NCI-H748 (cell line): ENCODE data around the gene UTP25.

Experiments
- DNase-seq: peaks from one replicate; lab custom pipeline; 2025; ENCODE audit not compliant: unreplicated experiment; lab: John Stamatoyannopoulos, UW

The UTP25 gene

DNA sequence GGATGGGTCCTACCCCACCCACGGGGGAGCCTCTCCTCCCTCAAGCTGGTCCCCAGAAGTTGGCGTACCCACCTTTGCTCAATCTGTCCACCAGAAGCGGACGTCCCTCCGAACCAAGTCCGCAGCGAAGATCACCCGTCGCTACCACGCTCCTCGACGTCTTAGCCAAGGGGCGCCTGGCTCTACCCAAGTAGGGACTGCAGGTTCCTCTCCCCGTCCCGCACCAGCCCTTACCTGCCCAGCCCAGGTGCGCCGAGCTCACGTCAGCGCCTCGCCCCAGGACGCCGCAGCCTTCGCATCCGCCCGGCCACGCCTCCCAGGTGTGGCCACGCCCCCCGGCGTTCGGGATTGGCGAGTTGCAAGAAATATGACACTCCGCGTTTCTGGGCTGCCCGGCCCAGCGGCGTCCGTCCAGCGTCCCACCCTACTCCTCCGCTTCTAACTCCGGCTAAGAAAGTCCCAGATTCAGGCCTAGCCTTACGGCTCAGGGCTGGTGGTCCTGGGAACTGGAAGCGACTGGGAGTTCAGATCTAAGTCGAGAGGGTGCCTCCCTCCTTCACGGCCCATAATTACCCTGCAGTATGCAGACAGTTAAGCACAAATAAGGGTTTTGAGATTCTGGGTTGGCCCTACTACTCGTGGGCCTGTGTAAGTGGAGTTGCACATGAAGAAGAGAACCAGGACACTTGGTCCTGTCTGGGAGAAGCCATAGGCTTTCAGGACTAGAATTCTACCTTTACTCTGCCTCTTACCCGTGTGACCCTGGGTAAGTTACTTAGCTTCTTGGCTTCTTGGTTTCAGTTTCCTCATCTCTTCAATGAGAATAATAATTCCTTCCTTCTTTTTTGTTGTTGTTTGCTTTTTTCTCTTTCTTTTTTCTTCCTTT lies 21.7 kb upstream of the UTP25 start, which contains the start of gene IRF6:
IRF6 (minus strand) TSS at position 268 of the 886 bp plus-strand sequence. CDS start 4,729 bp downstream, outside the sequence.
- DNase-seq, result peak; percentile 94

DNA sequence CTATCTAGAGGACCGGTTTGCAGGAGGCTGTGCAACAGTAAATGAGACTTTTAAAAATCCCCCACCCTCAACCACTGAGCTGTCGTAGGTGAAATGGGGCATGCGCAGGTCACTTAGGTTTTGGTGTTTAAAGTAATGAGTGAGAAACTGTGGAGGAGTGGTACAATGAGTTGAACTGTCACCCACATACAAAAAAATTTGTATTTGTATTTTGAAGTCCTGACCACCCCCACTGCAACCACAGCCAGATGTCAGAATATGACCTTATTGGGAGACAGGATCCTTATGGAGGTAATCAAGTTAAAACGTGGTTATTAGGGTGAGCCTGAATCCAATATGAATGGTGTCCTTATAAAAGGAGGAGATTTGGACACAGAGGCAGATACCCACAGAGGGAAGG lies 20.3 kb upstream of the UTP25 start:
- no peak for DNase-seq

DNA sequence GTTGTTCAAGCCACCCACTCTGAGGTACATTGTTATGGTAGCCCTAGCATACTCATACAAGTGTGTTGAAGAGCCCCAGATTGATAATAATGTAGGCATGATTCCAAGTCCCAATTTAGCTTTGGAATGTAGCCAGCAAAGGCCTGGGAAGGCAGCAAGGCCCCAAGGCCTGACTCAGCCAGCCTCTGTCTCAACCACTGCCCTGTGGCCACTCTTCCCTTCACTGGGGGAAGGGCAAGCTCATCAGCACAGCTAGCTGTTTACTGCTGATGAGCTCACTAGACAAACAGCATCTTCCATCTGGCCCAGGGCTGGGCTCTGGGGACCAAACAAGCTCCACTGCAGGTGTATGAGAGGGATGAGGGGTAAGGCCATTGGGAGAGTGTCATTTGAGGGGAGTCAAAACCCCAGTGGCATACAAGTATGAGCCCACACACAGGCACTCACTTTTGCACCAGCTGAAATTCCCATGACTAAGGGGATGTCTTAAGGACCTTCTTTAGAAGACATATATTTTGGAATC lies 19.7 kb upstream of the UTP25 start:
- DNase-seq, result peak; percentile 50

DNA sequence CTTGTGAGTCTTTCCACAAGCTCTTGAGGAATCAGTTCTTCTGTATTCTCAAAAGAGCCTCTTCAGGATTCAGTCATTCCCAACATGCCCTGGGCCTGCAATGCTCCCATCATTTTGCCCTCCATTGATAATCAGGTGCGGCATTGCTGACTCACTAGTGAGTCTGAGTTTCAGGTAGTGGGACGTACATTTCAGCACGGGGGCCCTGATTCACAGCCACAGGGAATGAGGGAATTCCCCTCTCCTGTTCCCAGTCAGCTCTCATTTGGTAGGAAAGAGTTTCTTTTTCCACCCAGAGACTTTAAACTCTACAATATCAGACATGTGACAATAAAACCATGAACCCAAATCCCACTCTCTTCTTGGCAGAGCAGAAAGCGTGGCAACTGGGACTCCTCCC lies 18.2 kb upstream of the UTP25 start:
- DNase-seq, result no peak

DNA sequence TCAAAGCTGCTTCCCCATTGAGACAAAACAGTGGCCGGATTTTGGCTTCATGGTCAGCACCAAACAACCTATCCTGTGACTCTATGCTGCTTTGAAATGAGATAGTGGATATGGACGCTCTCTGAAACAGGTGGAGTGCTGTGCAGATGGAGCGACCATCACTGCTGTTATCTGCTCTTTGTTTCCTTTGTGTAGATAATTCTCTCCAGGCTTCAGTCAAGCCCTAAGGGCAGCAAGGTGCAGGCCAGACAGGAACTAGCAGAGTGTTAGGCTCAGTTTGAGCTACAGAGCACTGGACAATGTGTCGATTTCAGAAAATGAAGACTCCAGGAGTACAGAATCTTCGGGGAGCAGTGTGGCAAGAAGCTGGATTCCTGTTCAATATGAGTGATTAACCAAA lies 17.0 kb upstream of the UTP25 start:
- no peak for DNase-seq

DNA sequence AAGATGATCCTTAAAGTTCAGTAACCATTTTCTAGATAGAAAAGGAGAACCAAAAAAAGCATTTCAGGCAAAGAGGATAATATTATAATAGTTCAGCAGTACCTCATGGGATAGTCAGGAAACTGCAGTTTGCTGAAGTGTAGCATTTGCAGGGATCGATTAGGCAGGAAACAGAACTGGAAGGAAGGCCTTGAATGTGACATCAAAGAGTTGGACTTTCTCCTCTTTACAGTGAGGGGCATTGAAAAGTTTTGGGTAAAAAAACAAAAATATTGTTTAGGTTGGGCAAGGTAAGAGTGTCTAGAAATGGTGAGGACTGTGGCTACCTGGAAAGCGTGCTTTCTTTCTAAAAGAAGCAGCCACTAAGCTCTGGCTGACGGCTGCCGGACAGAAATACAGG lies 13.9 kb upstream of the UTP25 start:
- DNase-seq, result no peak

DNA sequence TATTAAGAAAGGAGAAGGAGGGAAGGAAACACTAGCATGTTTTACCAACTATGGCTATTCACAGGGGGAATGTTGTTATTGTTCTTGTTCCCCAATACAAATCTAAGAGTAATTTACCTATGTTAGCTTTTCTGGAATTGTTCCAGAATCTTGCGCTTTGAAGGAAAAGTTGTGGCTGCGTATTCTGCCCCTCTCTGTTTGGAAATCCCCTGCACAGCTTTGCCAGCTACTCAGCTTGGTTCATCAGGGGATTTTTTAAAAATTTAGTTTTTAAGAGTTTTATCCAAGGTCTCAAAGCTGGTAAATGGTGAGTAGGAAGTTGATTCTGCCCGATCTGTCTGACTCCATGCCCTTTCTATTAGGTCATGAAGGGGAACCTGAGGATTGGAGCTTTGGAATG lies 12.3 kb upstream of the UTP25 start:
- DNase-seq, result no peak

DNA sequence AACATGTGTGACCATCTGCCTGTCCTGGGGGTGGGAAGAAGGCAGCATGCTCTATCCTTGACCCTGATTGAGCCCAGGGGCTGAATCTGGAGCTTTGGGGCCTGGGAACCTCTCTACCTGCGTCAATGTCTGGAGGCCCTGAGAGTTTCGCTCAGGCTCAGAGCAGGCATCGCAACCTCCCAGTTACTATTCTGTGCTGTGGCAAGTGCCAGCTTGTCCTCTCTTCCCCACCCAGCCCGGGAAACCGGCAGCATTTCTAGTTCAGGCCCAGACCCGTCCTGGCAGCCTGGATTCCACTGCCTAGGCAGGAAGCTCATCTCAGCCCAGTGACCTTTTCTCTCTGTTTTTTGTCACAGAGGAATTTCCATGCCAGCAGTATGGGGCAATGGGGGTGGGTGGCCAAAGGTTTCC lies 11.8 kb upstream of the UTP25 start:
- DNase-seq, result no peak

DNA sequence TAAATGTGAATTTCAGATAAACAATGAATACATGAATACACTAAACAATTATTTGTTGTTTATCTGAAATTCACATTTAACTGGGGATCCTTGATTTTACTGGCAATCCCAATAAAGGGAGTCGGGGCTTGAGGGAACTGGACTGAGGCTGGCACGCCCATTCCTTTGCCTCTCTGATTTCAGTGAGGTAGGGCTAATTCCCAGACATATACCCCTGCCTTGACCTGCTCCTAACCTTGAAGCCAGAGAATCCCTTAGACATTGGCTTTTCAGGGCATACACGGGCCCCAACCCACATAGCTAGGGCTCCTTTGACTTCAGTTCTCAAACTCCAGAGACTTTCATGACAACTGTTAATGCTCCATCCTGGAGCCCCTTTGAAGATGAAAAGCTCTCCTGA lies 10.8 kb upstream of the UTP25 start:
- no peak for DNase-seq

DNA sequence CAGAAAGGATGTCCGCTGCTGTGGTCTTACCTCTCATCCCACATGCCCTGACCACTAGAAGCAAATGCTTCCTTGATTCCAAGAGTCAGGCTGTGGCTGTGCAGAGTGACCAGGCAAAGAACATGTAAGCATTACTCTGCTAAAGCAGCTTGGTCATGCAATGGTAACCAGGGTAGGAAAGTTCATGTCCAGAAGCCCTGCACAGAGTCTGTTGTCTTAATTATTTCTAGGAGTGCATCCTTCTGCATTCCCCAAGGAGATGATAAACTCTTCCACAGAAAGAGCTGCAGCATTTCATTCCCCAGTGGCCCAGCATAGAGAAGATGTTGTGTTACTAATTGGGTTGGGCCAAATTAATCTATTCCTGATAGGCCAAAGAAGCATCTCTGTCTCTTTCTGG lies 10.1 kb upstream of the UTP25 start:
- DNase-seq, result no peak

DNA sequence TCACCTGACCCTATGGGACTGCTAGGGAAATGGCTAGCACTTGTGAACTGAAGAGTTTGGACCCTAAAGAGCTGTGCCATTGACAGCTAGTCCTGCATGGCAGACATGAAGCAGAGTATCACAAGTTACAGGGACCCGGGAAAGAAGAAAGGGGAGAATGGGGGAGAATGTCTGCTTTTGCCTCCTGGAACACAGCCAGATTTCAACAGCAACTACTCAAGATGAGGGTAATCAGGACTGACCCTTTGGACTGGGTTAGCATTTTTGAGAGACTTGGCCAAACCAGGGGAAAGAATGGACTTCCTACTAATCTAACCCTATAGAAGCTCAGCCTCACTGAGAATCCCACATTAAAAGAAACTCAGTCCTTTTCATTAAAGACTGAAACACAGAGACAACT lies 8.7 kb upstream of the UTP25 start:
- no peak for DNase-seq

DNA sequence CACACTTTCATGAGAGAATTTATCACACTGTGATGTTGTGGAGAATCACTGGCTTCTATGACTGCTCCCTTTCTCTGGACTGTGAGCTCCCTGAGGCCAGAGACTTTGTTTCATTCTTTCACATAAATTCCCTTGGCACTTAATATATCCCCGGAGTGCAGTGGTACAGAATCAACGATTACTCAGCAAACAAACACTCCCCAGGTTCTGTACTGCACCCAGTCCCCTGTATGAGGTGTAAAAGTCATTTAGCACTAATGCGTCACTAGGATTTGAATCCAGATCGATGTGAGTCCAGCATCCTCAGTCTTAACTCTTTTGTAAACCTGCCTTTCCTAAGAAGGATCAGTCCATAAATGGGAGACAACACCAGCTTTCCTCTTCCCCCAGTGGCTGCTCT lies 6.8 kb upstream of the UTP25 start:
- DNase-seq, result no peak

DNA sequence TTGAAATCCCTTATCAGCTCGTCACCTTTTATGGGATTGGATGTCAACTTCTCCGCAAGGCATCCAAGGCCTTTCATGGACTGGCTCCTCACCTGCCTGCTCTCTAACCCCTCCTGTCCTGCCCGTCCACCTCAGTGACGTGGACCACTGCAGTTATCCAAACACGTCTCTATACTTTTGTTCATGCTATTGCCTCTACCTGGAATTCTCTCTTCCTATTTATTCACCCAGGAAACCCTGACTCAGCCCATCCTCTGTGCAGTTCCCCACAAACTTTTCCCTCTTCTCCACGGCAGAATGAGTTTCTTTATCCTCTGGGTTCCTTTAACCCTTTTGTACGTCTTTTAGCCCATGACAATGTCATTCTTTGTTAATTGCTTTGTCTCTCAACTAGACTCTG lies 5.1 kb upstream of the UTP25 start:
- DNase-seq, result no peak

DNA sequence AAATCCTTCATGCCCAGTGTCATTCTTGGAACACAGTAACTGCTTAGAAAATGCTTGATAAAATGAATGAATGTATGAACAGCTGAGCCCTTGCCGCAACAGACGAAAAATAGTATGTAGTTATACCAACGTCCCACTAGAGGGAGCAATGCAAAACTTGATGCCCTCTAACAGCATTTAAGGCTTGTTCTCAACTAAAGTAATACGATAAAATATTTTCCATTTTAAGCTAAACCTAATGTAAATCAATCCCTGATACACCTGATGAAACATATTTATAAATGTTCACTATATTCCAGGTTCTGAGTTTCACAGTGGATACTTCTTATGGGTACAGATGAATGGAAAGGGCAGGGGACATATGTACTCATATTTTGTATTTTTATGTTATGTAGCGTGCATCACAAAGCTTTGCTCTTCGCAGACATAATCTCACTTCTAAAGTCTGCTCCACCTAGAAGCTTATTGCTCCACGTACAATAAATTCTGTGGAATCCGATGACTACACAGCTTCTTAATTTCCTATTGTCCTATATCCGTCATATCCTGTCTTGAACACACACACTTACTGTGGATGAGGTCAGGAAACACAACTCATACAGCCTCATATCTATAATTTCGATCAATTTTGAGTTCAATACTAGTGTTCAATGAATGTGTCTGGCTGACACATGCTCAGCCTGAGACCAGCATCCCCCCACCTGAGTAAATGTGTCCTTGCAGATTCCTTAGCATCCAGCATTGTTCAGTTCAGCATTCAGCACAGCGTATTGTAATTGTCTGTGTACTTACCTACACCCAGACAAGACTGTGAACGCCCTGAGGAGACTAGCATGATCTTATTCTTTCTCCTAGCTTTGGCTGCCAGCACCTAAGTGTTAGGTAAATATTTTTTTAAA lies 4.4 kb upstream of the UTP25 start:
- peak; percentile 41 for DNase-seq

DNA sequence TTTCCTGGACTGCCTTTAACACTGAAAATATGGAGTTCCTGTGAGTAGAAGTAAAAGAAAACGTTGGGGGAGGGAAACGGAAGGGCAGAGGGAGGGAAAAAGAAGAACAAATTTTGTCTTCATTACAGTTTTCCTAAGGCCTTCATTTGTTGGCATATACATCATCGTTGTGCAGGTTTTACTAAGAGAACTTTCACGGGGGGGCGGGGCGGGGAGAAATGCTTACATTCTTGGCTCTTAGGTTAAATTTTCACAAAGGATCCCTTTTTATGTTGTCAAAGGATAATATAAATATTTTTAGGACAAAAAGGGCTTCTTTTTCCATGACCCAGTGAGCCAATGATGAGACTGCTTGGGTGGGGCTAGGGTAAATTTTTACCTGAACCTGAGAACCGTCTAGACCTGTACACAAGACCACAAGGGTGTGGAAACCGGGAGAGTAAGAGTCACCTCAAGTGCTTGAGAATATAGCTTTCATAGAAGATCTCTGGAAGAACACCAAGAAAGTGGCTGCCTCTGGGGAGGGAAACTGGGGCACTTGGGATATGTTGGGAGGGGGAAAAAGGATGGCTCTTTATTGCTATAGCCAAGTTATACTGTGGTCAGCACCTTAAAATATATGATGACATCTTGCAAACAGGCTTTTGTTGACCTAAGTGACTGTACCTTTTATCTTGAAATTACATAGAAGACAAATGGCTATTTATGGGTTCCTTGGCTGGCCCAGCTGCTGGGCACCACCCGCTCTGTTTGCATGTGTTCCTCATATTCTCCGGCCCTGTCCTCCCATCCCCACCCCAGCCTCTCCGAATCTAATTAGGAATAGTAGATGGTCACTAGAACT lies 2.0 kb upstream of the UTP25 start:
- no peak for DNase-seq

DNA sequence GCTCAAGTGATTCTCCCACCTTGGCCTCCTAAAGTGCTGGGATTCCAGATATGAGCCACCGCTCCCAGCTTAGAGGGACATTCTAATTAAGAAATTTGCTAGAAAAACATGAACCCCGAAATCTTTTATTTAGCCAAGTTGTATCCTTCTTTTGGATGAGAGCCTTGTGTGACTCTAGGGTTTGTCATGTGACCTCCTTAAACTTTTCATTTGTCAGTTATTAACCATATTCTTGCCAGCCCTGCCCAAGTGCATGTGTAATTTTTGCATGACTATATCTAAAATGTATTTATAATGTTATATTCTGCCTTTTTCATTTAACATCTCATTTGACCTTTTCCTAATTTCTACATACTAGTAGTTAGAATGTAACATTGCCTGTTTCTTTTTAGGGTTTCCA lies 1.9 kb downstream of the UTP25 start:
- DNase-seq, result no peak

DNA sequence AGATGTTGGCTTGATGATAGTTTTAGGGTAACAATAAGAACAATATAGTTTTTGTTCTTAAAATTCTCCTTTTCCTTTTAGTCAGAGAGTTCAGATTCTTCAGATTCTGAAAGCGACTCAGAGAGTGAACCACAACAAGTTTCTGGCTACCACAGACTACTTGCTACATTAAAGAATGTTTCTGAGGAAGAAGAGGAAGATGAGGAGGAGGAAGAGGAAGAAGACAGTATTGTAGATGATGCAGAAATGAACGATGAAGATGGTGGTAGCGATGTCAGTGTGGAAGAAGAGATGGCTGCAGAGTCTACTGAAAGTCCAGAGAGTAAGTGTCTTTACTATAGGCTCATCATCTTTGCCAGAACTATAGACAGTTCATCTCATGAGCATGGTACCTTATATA lies 3.0 kb downstream of the UTP25 start:
- no peak for DNase-seq

DNA sequence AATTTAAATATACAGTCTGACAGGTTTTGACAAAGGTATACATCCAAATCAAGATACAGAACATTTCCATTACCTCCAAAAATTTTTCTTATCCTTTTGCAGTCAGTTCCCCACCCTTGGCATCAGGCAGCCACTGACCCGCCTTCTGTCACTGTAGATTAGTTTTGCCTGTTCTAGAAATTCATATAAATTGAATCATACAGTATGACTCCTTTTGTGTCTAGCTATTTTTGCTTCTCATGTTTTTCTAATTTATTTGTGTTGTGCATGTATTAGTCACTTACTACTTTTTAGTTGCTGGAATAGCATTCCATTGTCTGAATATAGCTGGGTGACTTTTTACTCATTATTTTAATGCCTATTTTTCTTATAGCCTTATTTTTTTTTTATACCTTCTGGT lies 3.8 kb downstream of the UTP25 start:
- no peak for DNase-seq

DNA sequence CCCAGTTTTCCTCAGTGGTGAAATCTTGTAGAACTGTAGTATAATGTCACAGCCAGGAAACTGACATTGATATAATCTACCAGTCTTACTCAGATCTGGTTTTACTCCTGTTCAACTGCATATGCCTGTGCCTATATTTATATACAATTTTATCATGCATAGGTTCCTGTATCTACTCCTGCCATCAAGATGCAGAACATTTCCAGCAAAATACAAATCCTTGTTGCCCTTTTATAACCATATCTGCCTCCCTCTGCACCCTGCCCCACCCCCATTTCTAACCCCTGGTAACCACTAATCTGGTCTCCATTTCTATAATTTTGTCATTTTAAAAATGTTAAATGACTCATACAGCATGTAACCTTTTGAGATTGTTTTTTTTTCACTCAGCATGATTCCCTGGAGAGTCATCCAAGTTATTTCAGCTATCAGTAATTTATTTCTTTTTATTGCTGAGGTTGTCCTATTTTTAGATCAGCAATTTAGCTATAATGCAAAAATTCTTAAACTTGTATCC lies 8.1 kb downstream of the UTP25 start:
- DNase-seq, result no peak

DNA sequence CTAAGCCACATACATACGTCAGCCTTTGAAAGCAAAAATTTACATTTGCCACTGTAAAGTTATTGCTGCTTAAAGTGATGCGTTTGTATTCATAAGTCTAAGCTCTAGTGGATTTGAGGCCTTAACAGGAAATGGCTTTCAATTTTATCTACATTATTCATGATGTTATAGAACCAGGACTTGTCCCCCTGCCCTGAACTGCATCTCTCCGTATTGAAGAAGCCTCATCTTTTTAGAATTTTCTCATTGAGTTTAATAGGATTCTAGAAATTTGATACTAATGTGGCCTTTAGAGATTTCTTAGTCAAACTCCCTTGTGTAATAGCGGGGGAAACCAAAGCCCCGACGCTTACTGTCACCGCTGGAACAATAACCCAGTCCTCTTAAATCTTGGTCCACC lies 9.9 kb downstream of the UTP25 start:
- no peak for DNase-seq

DNA sequence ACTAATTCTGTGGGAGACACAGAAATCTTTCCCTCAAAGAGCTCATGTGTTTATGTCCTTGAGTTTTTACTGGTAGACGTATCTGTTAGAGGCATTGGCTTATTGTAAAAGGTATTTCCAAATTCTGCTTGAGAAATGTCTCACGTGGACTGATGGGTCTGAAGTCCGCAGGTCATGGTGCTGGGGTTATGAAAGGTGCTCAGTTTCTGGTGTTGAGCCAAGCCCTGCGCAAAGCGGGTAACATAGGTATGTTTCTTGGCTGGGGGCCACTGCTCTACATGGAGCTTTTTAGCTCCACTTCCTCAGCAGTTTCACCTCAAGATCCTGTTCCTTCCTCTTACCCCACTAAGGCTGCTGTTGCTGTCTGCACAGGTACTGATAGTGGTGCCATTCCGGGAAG lies 10.8 kb downstream of the UTP25 start:
- DNase-seq, result no peak
